Measurements from ENCODE around the gene ZFP91. TPM values are rescaled to one million over a fixed set of nuclear protein-coding genes. Genes with fewer than 3 reads are reported as not detected.

The ZFP91 gene
- total and polyA plus RNA-seq, 2 of the 4 experiments (the other 2 are of a cell fraction), result 20.7 to 25.3 TPM

DNA sequence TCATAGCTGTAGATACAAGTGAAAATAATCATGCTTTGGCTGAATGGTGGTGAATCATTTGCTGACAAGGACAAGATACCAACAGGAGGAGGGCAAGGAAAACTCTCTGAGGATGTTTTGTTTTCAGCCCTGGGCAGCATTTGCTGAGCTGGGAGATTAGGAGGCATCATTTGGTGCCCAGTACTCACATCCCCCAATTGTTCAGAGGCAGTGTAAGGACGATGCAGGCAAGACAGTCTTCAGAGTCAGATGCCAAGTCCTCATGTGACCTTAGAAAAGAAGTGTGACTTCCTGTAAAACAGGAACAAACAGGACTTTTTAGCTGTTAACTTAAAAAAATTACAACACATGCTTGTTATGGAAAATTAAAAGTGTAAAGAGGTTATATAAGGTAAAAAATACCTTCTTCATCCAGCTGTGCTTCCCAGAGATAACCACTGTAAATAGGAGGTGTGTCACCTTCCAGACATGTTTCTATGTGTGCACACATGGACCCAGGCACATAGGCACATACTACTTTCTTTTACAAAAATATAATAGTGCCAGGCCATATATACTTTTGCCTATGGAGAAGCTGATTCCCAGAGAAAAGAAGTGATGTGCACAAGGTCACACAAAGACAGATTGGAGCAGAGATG is 61.6 kb downstream of the ZFP91 start:
- Histone ChIP-seq H3K4ac (ENCODE audit: low read depth, low read length) (no peak overlapping the region), H2BK120ac (ENCODE audit: low read depth, low read length) (no peak overlapping the region), H2BK5ac (ENCODE audit: low read depth, low read length, poor library complexity, severe bottlenecking) (no peak overlapping the region), H3K79me1 (ENCODE audit: low read depth in 1 of 2, low read length in 2 of 2) (no peaks in the 10 kb centered on the region), H3K23ac (ENCODE audit: low read depth, low read length) (no peak overlapping the region), H2BK20ac (ENCODE audit: low read depth, low read length) (no peak overlapping the region), H3K9me3 (ENCODE audit: control insufficient read depth, insufficient read depth, low read length) (no peaks in the 10 kb centered on the region), H4K8ac (ENCODE audit: low read depth in 2 of 2, low read length in 2 of 2) (no peak overlapping the region), H3K4me1 (ENCODE audit: control insufficient read depth, insufficient read depth, low read length) (no peaks in the 10 kb centered on the region), H3K4me2 (ENCODE audit: low read depth, low read length) (no peak overlapping the region), H4K5ac (ENCODE audit: low read depth, low read length) (no peak overlapping the region), H3K9me1 (ENCODE audit: insufficient read depth, low read length) (peaks cover 6% of the 10 kb centered on the region; the same call in 1 of the 2 replicates), H4K91ac (ENCODE audit: insufficient read depth, low read depth, low read length) (no peak overlapping the region), H2AK9ac (replicated peaks; ENCODE audit: low read depth, low read length, poor library complexity) (no peak overlapping the region), H3K56ac (ENCODE audit: extremely low read depth, insufficient read depth, low read length) (no peak overlapping the region), H2AFZ (replicated peaks; ENCODE audit: low read length, poor library complexity) (no peak overlapping the region), H3K27me3 (ENCODE audit: control insufficient read depth, insufficient read depth, low read length) (peaks cover 4% of the 10 kb centered on the region; the same call in 1 of the 2 replicates), H2BK15ac (ENCODE audit: low read depth, low read length) (no peak overlapping the region), H3K4me3 (ENCODE audit: insufficient read depth, low read depth, low read length) (no peak overlapping the region), H3K27ac (ENCODE audit: insufficient read depth, low read length) (no peak overlapping the region), H2AK5ac (ENCODE audit: low read depth, low read length) (no peak overlapping the region), H3K18ac (ENCODE audit: low read depth, low read length) (no peak overlapping the region), H3K36me3 (ENCODE audit: control insufficient read depth, insufficient read depth, low read length) (no peaks in the 10 kb centered on the region), H3K14ac (replicated peaks; ENCODE audit: low read depth, low read length) (no peak overlapping the region), H4K20me1 (ENCODE audit: insufficient read depth, low read length) (no peaks in the 10 kb centered on the region), H3K9ac (ENCODE audit: low read depth, low read length) (no peak overlapping the region)
- no peak for DNase-seq
- no peak for ATAC-seq (ENCODE audit: low read depth)
- no TSS peak for BruUV-seq (replicated peaks)
- TF ChIP-seq MAZ (IDR thresholded peaks at IDR 0.05; ENCODE audit: borderline replicate concordance, low read depth, low read length) (no peak), CHD1 (IDR thresholded peaks at IDR 0.05; ENCODE audit: low read depth, low read length) (no peak), USF2 (IDR thresholded peaks at IDR 0.05; ENCODE audit: low read depth, low read length) (no peak), RCOR1 (IDR thresholded peaks at IDR 0.05; ENCODE audit: insufficient replicate concordance, low read length) (no peak), MXI1 (IDR thresholded peaks at IDR 0.05; ENCODE audit: borderline replicate concordance, low read depth, low read length) (no peak), RAD21 (IDR thresholded peaks at IDR 0.05; ENCODE audit: low read length) (no peak), CEBPB (IDR thresholded peaks at IDR 0.05; ENCODE audit: low read depth, low read length) (no peak), POLR2A (IDR thresholded peaks at IDR 0.05; ENCODE audit: low read depth, low read length) (no peak), BHLHE40 (IDR thresholded peaks at IDR 0.05; ENCODE audit: low read depth, low read length) (no peak), SMC3 (IDR thresholded peaks at IDR 0.05; ENCODE audit: low read depth, low read length) (no peak), RFX5 (IDR thresholded peaks at IDR 0.05; ENCODE audit: low read depth, low read length) (no peak), NFE2L2 (IDR thresholded peaks at IDR 0.05; ENCODE audit: low read depth, low read length) (no peak), FOS (IDR thresholded peaks at IDR 0.05; ENCODE audit: low read depth, low read length) (no peak), MAFK (IDR thresholded peaks at IDR 0.05; ENCODE audit: low read depth, low read length) (no peak)
- TF ChIP-seq, protein P1, sequence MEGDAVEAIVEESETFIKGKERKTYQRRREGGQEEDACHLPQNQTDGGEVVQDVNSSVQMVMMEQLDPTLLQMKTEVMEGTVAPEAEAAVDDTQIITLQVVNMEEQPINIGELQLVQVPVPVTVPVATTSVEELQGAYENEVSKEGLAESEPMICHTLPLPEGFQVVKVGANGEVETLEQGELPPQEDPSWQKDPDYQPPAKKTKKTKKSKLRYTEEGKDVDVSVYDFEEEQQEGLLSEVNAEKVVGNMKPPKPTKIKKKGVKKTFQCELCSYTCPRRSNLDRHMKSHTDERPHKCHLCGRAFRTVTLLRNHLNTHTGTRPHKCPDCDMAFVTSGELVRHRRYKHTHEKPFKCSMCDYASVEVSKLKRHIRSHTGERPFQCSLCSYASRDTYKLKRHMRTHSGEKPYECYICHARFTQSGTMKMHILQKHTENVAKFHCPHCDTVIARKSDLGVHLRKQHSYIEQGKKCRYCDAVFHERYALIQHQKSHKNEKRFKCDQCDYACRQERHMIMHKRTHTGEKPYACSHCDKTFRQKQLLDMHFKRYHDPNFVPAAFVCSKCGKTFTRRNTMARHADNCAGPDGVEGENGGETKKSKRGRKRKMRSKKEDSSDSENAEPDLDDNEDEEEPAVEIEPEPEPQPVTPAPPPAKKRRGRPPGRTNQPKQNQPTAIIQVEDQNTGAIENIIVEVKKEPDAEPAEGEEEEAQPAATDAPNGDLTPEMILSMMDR (conservative IDR thresholded peaks at IDR 0.05; ENCODE audit: low read depth, low read length), result no peak
- TF ChIP-seq, protein P2, sequence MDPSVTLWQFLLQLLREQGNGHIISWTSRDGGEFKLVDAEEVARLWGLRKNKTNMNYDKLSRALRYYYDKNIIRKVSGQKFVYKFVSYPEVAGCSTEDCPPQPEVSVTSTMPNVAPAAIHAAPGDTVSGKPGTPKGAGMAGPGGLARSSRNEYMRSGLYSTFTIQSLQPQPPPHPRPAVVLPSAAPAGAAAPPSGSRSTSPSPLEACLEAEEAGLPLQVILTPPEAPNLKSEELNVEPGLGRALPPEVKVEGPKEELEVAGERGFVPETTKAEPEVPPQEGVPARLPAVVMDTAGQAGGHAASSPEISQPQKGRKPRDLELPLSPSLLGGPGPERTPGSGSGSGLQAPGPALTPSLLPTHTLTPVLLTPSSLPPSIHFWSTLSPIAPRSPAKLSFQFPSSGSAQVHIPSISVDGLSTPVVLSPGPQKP (IDR thresholded peaks at IDR 0.05; ENCODE audit: borderline replicate concordance, low read depth, low read length), result no peak
- ChIA-PET POLR2A (ENCODE audit: unreplicated experiment) (no interaction called here), CTCF (interaction anchor here (2.7 kb wide), 1 partner anchor 11 kb away, joined by 11 read pairs; no protein-coding TSS in a partner anchor)
- in situ Hi-C loops (cut with MboI; ENCODE audit: low sequenced_read_pairs) (no loop called here), dilution Hi-C loops (cut with HindIII; ENCODE audit: low sequenced_read_pairs, unreplicated experiment) (no loop called here), intact Hi-C loops (cut with micrococcal nuclease) (no loop called here)
- no CpG with 5 or more reads among the region's 1 CpG for WGBS, 2 experiments (ENCODE audit: extremely low coverage in 2 of 2, insufficient read length in 1 of 2)
